ENCODE data around the gene ARHGAP15.

Gene ARHGAP15

GRCh38 chr2:143176606-143177005 lies 47.4 kb downstream of the ARHGAP15 start:
- DNase-seq, result no peak

- DNase-seq, result no peak
Observed at GRCh38 chr2:143177096-143177786, 48.0 kb downstream of the ARHGAP15 start.

GRCh38 chr2:143181494-143181893 lies 52.3 kb downstream of the ARHGAP15 start:
- no peak for DNase-seq

DNA sequence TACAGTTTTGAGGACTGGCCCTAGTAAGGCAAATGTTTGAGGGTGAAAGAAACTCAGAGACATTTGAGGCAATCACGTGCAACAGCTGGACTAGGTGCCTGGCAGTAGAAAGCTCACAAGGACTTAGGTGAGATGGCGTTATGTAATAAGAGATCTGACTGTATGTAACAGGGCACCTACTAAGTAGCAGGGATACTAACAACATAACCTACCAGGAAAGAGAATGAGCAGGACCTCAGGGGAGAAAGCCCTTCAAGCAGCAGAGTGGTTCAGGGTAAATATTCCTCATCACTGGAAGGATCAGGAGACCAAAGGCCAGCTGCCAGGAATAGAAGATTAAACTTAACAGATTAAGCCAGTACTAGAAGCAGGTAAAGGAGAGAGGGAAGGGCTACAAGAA lies 53.4 kb downstream of the ARHGAP15 start:
- no peak for DNase-seq

- DNase-seq, result no peak
Observed at GRCh38 chr2:143183804-143184463, 54.7 kb downstream of the ARHGAP15 start.

- DNase-seq, result no peak
Observed at GRCh38 chr2:143186876-143187275, 57.7 kb downstream of the ARHGAP15 start.

DNA sequence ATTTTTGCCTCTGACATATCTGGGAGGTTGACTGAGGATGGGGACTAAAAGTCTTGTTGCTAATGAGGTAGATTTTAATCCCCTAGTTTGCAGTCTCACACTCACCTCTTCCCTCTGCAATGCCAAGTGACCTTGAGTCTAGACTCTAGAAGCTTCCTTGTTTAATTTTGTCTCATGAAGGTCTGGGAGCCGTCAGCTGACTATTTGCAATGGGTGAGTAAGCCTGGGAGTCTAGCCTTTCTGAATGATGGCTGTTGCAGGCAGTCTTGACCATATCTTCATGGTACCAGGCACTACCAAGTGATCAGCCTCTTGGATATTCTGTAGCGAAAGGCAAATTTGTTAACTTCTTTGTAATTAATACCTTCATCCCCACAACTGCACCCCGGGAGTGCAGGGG lies 61.2 kb downstream of the ARHGAP15 start:
- DNase-seq, result no peak

- DNase-seq, result no peak
Observed at GRCh38 chr2:143192106-143192505, 62.9 kb downstream of the ARHGAP15 start.

DNA sequence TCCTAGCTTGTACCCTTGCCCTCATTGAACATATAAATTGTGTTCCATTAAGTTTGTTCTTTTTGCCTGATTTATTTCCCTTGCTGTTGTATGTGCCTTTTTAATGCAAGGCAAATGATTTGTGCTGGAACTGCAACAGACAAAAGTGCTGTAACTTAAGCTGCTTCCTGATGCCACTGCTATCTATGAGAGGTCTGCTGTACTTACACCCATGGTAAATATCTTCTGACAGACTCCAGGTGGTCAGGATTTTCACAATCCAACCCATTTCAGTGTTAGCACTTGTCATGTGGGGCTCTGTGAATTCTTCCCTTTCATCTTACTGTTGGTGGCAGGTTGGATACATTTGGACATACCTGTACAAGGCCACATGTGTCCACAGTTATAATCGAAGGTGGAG lies 63.5 kb downstream of the ARHGAP15 start:
- DNase-seq, result no peak

- peak; percentile 1 for DNase-seq
Observed at GRCh38 chr2:143193121-143193520, 63.9 kb downstream of the ARHGAP15 start.

DNA sequence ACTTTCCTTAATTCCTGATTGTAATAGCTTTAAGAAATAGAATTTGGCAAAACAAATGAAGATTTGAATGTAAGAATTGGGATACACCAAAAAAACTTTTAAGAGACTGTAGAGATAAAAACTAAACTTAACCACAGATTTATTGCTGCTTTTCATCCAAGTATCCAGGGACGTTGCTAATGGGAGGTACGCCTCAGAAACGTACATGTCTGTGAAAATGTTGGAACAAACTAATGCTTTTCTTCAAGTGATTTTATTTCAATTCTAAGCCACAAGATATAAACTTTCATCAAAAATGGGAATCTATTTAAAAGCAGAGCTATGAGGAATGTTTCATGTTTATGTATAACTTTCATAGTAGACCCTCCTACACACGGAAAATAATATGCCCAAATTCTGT lies 66.3 kb downstream of the ARHGAP15 start:
- DNase-seq, result no peak

- no peak for DNase-seq
Observed at GRCh38 chr2:143204062-143204461, 74.8 kb downstream of the ARHGAP15 start.

DNA sequence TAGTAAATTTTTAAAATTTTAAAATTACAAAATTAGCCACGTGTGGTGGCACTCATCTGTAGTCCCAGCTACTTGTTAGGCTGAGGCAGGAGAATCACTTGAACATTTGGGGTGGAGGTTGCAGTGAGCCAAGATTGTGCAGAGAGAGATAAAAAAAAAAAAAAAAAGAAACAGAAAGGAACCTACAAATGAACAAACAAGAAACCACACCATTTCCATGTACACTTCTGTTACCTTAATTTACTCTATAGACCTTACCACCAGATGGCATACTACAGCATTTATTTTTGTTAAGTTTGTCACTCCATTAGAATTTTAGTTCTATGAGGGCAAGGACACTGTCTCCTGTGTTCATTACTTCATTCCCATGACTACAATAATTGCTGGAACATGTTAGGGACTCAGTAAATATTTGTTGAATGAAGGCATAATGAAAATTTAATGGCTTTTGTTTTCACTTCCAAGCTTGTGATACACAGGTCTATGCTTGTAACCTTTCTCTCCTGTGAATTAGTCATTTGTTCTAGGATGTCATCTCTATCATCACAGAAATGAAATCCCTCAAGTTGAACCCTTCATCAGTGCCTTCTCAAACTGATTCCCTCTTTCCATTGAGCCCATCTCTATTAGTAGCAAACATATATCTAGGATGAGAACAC lies 76.0 kb downstream of the ARHGAP15 start:
- DNase-seq, result no peak

DNA sequence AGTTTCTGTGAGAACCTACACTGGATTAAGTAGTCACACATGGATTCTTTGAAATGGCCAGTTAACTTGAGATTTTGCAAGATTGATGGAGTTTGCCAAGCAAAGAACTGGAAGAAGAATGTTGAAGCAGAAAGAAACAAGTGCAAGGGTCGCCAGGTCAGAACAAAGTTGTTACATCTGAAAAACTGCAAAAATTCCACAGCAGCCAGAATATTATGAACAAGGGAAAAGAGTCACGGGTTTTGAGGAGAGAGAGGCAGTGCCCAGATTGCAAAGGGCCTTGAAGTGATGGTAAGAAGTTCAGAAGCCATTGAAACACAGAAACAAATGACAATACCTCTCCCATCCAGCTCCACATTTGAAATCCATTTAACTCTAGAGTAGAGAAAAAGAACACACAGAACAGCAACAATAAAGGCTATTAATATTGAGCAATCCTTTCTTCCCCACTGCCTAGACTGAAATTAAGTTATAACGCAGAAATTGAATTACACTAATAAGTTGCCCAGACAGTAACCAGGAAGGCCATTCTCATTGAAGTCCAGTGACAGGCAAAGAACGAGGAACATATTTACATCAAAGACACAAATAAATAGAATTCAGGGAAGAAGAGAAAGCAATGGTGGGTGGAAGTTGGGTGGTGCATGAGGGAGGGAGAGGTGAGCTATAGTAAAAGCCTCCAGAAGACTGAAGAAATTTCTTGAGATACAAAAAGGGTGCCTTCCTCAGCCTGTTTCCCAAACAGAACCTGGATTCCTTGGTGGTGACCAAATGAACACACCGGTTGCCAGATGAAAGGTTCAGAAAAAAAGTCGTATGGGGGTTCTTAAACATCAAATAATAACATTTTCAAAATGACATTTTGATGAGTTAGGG lies 80.6 kb downstream of the ARHGAP15 start:
- DNase-seq, result no peak

- DNase-seq, result no peak
Observed at GRCh38 chr2:143210446-143210819, 81.2 kb downstream of the ARHGAP15 start.

DNA sequence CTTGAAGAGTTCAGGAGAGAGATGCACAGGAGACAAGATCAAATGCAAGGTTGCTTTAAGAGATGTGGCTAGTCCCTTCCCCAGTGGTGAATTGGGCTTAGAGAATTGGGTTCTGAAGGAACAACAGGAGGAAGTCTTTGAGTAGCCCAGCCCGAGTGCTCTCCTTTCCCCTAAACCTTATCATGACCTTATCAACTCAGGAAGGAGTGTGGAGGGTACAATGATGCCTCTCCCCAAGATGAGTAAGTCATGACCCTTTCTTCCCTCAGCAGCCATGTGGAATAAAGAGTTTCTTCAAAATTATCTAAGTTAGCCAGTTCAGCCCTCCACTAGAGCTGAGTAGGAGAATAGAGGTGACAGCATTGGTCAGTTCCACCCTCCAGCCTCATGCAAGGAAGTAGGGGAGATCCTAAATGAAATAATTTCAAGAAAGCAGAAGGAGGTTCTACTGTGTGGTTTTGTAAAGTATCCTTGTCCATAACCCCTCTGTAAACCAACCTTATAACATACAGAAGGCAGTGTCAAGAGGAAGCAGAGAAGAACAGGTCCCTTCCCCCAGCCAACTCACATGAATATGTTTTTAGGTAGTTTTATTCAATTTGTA lies 88.4 kb downstream of the ARHGAP15 start:
- no peak for DNase-seq

GRCh38 chr2:143218621-143219020 lies 89.4 kb downstream of the ARHGAP15 start:
- DNase-seq, result no peak

DNA sequence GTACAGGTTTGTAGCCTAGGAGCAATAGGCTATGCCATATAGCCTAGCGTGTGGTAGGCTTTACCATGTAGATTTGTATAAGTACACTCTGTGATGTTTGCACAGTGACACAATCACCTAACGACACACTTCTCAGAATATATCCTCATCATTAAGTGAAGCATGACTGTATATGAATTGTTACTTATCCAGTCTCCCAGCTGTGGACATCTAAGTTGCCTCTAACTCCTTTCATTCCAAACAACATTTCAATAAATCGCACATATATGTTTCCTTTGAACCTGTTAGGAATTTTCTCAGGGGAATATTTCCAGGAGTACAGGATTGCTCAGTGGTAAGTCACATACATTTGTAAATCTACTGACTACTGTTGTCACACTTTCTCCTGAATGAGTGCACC lies 90.0 kb downstream of the ARHGAP15 start:
- no peak for DNase-seq

GRCh38 chr2:143223556-143223955 lies 94.3 kb downstream of the ARHGAP15 start:
- DNase-seq, result no peak

DNA sequence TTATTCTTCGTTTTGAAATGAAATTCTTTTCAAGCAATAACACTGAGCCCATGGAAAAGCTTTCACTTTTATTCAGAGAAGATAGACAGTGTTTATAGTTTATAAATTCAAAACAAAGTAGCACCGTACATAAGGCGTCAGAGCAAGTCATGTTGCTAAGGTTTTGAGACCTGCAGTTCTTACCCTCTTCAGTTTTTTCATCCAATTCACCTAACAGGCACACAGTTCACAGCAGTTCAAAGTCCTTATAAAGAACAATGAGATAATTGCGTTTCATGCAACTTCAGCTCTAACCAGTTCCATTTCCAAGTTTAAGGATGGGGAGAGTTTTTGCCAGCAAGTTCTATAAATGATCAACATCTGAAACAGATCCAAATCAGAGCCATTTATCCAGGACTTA lies 96.7 kb downstream of the ARHGAP15 start:
- DNase-seq, result no peak

DNA sequence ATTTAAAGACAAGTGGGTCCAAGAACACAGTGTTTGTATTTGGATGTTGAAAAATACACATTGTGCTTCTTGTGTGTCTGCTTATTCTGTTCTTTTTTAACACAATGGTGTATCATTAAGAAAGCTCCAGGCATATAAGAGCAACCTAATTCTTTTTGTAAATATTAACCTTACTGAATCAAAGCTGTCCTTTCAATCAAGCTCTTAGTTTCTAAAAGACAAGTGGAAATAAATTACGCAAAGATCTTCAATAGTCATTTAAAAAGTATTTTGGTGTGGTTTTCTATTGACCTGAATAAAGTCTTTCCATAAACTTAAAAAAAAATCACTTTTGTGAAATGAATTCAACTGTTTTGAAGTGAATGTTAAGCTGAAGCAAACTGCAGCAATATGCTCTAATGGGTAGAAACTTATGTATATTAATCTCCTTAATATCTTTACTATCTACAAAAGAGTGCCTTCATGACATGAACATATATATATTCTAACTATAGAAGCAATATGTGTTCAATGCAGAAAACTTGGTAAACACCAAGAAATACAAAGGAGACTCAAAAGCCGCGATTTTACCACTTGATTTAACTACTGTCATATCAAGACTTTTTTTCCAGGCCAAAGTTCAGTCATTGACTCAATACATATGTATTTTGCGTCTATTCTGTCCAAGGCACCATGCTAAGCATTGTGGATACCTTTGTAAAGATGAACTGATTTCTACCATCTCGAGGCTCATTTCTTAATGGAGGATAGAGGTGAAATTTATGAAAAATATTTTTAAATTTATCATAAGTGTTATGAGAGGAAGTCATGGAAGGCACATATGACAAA lies 97.7 kb downstream of the ARHGAP15 start:
- DNase-seq, result no peak

DNA sequence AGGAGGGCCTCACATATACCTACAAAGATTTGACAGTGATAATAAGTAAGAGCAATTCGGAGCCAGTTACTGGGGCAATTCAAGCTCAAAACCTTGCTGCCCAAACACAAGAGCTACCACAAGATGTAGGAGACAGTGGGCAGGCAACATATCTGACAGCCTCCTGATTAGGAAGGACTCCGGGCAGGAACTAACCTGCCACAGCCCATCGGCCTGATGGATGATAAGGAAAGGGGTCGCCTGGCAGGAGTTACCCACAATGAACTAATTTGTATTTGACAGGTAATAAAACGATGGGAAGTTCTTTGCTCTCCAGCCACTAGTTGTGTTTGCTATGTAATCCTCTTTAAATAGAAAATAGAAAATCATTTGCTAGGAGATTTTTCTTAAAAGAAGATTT lies 100.2 kb downstream of the ARHGAP15 start:
- DNase-seq, result no peak

Data from NCI-H69 (cell line).